Breast epithelium (tissue), 4 donors: ENCODE results near the gene C11orf58. TPM values are rescaled to one million over a fixed set of nuclear protein-coding genes. Genes with fewer than 3 reads are reported as not detected.
A peak's percentile ranks its signal among the peaks of the same experiment; 100 is the strongest.

ENCODE experiments used
- DNase-seq, 2 donors: peaks; one replicate each; pipeline ENCODE4 v3.0.0-alpha.2; 2019; ENCODE audit warnings: low spot score in 2 of 2
- H3K27ac ChIP-seq, 2 donors: fragments of 200-600 bp; sonication (generic) in 1 of 2; one replicate each; pipeline ENCODE4 v1.5.1; 2016 to 2019; ENCODE audit warnings: mild to moderate bottlenecking in 1 of 2
- H3K27me3 ChIP-seq, 2 donors: fragments of 200-600 bp; sonication (generic) in 1 of 2; one replicate each; pipeline versions ENCODE4 v1.5.1 to v1.6.0; 2017 to 2019; ENCODE audit warnings: control low read depth in 1 of 2, mild to moderate bottlenecking in 1 of 2
- H3K36me3 ChIP-seq: fragments of 200-600 bp; one replicate; pipeline ENCODE4 v1.5.1; 2019
- H3K4me1 ChIP-seq, 2 donors: fragments of 200-600 bp; sonication (generic); one replicate each; pipeline ENCODE4 v1.5.1; 2016 to 2019; ENCODE audit warnings: control low read depth in 1 of 2
- H3K4me3 ChIP-seq, 3 donors: fragments of 200-600 bp; sonication (generic); 1 replicate in 2 of 3; 2 replicates in 1 of 3; pipeline ENCODE4 v1.5.1; 2016 to 2019; ENCODE audit warnings: mild to moderate bottlenecking in 3 of 3, moderate library complexity in 2 of 3
- H3K9me3 ChIP-seq, 2 donors: fragments of 200-600 bp; sonication (generic) in 1 of 2; one replicate each; pipeline ENCODE4 v1.5.1; 2016 to 2019; ENCODE audit warnings: control low read depth in 1 of 2
- CTCF ChIP-seq, 3 donors: fragments of 450-650 bp; IDR thresholded peaks; one replicate each; pipeline ENCODE4 v1.5.1; 2016 to 2017; ENCODE audit warnings: antibody characterized with exemption in 3 of 3, mild to moderate bottlenecking in 3 of 3, moderate library complexity in 3 of 3
- POLR2A ChIP-seq: fragments of 450-650 bp; IDR thresholded peaks from one replicate; pipeline ENCODE4 v1.6.1; 2016; ENCODE audit warnings: antibody characterized with exemption, mild to moderate bottlenecking, moderate library complexity
- POLR2AphosphoS5 ChIP-seq, 3 donors: sonication (generic); formaldehyde crosslinking; IDR thresholded peaks; one replicate each; pipeline ENCODE4 v1.6.1; 2017; ENCODE audit warnings: antibody characterized with exemption in 3 of 3
- intact Hi-C: fragments of 100-400 bp; cut with DNase I; formaldehyde crosslinking; loops from one replicate; pipeline ENCODE4 v1.15.1; 2023; ENCODE audit warnings: low total_unique reads
- total RNA-seq, 3 donors: library from RNA; depleted of rRNA; stranded (reverse); fragments of >200 nt; gene quantifications; one replicate each; pipeline ENCODE4 v1.1.0, GENCODE V29; 2016

C11orf58 gene
- total RNA-seq, 3 donors from 2014 or later, result 183 to 207 (median 197) TPM

GRCh38 chr11:16789560-16790485 is 51.4 kb downstream of the C11orf58 start:
- Histone ChIP-seq H3K27me3 (no peaks in the 10 kb centered on the region), H3K4me3 (no peak overlapping the region), H3K4me1 (peaks cover 7 to 22% of the 10 kb centered on the region in 2 donors), H3K36me3 (no peaks in the 10 kb centered on the region), H3K9me3 (no peaks in the 10 kb centered on the region), H3K27ac (peak overlapping the region; percentile 83 to 91)
- no peak for DNase-seq
- intact Hi-C loops, result no loop called here
- TF ChIP-seq POLR2A, result no peak
- TF ChIP-seq CTCF (IDR thresholded peaks at IDR 0.05), result no peak
- no peak for TF ChIP-seq POLR2AphosphoS5 (IDR thresholded peaks at IDR 0.05)

- intact Hi-C loops, result no loop called here
- no peaks in the 10 kb centered on the region for H3K9me3 ChIP-seq
- no peak for DNase-seq
- H3K27me3 ChIP-seq, result no peaks in the 10 kb centered on the region
- H3K4me1 ChIP-seq, result peaks cover 7 to 22% of the 10 kb centered on the region in 2 donors
- TF ChIP-seq POLR2A, result no peak
- no peak for TF ChIP-seq POLR2AphosphoS5 (IDR thresholded peaks at IDR 0.05)
- TF ChIP-seq CTCF (IDR thresholded peaks at IDR 0.05), result no peak
- no peaks in the 10 kb centered on the region for H3K36me3 ChIP-seq
- no peak overlapping the region for H3K4me3 ChIP-seq
- H3K27ac ChIP-seq, result peak overlapping the region; percentile 83 to 91
These were observed 52.2 kb downstream of the C11orf58 start for GRCh38 chr11:16790486-16791190.

GRCh38 chr11:16791191-16791961 is 52.9 kb downstream of the C11orf58 start:
- DNase-seq, result peak in 1 of 2 donors; percentile 48

GRCh38 chr11:16792426-16792825 is 54.0 kb downstream of the C11orf58 start:
- DNase-seq, result no peak
- no peaks in the 10 kb centered on the region for H3K36me3 ChIP-seq
- intact Hi-C loops, result no loop called here
- peaks cover 7 to 22% of the 10 kb centered on the region in 2 donors for H3K4me1 ChIP-seq
- H3K27ac ChIP-seq, result peak overlapping the region; percentile 68 to 77
- no peak overlapping the region for H3K4me3 ChIP-seq
- no peaks in the 10 kb centered on the region for H3K9me3 ChIP-seq
- TF ChIP-seq POLR2A, result no peak
- no peaks in the 10 kb centered on the region for H3K27me3 ChIP-seq

More at GRCh38 chr11:16791191-16791961, 52.9 kb downstream of the C11orf58 start:
- intact Hi-C loops, result no loop called here
- Histone ChIP-seq H3K27ac (peak overlapping the region; percentile 83 to 91), H3K36me3 (no peaks in the 10 kb centered on the region), H3K9me3 (no peaks in the 10 kb centered on the region), H3K4me3 (peak overlapping the region in 1 of 3 donors; percentile 7), H3K27me3 (no peaks in the 10 kb centered on the region), H3K4me1 (peaks cover 7 to 22% of the 10 kb centered on the region in 2 donors)
- TF ChIP-seq CTCF (IDR thresholded peaks at IDR 0.05), result no peak
- peak; percentile 12 to 31 (median 27) for TF ChIP-seq POLR2AphosphoS5 (IDR thresholded peaks at IDR 0.05)

- peak in 1 of 2 donors; percentile 59 for DNase-seq
- Histone ChIP-seq H3K36me3 (no peaks in the 10 kb centered on the region), H3K27ac (peak overlapping the region; percentile 68 to 77), H3K4me3 (no peak overlapping the region), H3K27me3 (no peaks in the 10 kb centered on the region), H3K4me1 (peaks cover 7 to 18% of the 10 kb centered on the region in 2 donors), H3K9me3 (no peaks in the 10 kb centered on the region)
- intact Hi-C loops, result no loop called here
- no peak for TF ChIP-seq POLR2AphosphoS5 (IDR thresholded peaks at IDR 0.05)
- no peak for TF ChIP-seq POLR2A
- TF ChIP-seq CTCF (IDR thresholded peaks at IDR 0.05), result no peak
These were observed 54.6 kb downstream of the C11orf58 start for GRCh38 chr11:16793009-16793408.
